Choroid plexus epithelial cell (primary cell): Measurements from ENCODE around the gene SGPP1.

Experiments used
- DNase-seq: peaks from one replicate; pipeline ENCODE4 v3.0.0-alpha.2; 2010; ENCODE audit warnings: low read depth
- H3K4me3 ChIP-seq: 2 replicates; pipeline ENCODE4 v1.5.1; 2011; ENCODE audit warnings: low read depth, mild to moderate bottlenecking, control low read depth, low read length, moderate library complexity
- TF ChIP-seq, protein P1 (sequence below): conservative IDR thresholded peaks from 2 replicates; pipeline ENCODE4 v1.5.1; 2011; ENCODE audit warnings: low read depth, mild to moderate bottlenecking, control low read depth, inconsistent platforms, low read length, moderate library complexity

Gene SGPP1

DNA sequence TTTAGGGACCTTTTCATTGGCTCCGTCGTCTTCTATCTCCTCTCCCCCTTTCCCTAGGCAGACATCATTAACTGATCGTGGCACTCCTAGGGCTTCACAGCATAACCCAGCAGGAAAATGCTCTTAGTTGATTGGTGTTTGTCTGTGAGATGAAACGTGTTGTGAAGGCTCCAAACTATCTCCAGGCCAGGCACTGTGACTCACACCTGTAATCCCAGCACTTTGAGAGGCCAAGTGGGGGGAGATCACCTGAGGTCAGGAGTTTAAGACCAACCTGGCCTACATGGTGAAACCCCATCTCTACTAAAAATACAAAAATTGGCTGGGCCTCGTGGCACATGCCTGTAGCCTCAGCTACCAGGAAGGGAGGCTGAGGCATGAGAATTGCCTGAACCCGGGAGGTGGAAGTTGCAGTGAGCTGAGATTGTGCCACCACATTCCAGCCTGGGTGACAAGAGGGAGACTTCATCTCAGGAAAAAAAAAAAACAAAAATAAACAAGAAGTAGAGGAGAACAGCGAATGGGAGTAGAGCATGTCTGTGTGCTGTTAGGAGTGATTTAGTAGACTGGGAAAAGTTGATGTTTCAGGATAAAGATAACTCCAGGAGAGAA lies 53.9 kb downstream of the SGPP1 start:
- TF ChIP-seq, protein P1, sequence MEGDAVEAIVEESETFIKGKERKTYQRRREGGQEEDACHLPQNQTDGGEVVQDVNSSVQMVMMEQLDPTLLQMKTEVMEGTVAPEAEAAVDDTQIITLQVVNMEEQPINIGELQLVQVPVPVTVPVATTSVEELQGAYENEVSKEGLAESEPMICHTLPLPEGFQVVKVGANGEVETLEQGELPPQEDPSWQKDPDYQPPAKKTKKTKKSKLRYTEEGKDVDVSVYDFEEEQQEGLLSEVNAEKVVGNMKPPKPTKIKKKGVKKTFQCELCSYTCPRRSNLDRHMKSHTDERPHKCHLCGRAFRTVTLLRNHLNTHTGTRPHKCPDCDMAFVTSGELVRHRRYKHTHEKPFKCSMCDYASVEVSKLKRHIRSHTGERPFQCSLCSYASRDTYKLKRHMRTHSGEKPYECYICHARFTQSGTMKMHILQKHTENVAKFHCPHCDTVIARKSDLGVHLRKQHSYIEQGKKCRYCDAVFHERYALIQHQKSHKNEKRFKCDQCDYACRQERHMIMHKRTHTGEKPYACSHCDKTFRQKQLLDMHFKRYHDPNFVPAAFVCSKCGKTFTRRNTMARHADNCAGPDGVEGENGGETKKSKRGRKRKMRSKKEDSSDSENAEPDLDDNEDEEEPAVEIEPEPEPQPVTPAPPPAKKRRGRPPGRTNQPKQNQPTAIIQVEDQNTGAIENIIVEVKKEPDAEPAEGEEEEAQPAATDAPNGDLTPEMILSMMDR = no peak
- DNase-seq = no peak
- H3K4me3 ChIP-seq = no peak overlapping the region

DNA sequence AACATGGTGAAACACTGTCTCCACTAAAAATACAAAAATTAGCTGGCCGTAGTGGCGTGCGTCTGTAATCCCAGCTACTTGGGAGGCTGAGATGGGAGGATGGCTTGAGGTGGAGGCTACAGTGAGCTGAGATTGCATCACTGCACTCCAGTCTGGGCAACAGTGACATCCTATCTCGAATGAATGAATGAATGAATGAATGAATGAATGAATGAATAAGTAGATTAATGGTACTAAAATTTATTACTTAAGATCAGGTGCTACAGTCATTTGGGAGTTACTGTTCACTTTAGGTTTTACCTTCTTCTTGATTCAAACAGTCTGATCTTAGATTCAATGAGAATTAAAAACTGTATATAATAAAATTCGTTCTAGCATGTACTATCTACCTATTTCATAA lies 54.6 kb downstream of the SGPP1 start:
- H3K4me3 ChIP-seq = no peak overlapping the region
- DNase-seq = no peak
- TF ChIP-seq, protein P1 = no peak

DNA sequence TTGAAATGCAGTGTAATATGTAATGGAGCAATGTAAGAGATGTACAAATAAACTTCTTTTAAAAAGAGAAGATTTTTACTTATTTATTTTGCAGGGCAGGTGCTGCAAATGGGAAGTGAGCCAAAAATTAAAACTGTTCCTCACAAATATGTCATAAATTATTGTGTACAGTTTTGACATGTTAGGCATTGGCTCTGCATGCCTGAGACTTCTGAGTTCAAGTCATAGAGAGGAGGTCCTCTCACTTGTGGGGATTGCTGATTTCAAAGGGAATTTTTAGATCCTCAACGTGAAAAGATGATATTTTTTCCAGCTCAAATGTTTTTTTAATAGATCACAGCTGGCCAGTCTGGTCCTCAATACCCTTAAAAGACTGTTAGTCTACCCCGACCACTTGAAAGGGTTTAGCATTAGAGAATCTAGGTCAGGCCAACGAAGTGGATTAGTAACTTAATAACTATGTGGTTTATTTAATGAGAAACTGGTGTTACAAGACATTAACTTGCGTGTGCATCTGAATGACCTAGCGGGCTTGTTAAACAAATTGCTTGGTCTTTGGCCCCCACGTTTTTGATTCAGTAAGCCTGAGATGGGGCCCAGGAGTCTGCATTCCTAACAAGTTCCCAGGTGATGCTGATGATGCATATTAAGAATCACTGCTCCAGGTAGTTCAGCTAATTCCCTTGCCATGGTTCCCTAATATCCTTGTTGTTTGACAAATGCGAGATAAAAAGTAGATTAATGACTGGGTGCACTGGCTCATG lies 55.3 kb downstream of the SGPP1 start:
- TF ChIP-seq, protein P1 = no peak
- H3K4me3 ChIP-seq = no peak overlapping the region
- no peak for DNase-seq

DNA sequence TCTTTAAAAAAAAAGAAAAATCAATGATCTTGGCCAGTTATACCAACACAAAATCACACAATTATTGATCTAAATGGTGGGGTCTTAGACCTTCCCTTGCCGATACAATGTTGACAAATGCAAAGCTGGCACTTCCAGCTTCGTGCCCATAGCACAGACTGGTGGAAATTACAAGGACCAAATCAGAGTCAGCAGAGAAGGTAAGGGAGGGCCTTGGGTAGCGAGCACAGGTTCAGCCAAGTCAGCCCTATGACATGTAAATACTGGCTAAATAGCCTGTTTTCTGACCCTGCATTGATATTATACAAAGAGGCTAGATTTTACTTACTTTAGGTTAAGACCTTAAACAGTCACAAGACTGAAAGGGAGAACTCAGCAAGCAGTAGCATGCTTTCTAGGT lies 55.9 kb downstream of the SGPP1 start:
- no peak overlapping the region for H3K4me3 ChIP-seq
- TF ChIP-seq, protein P1 = no peak
- no peak for DNase-seq

DNA sequence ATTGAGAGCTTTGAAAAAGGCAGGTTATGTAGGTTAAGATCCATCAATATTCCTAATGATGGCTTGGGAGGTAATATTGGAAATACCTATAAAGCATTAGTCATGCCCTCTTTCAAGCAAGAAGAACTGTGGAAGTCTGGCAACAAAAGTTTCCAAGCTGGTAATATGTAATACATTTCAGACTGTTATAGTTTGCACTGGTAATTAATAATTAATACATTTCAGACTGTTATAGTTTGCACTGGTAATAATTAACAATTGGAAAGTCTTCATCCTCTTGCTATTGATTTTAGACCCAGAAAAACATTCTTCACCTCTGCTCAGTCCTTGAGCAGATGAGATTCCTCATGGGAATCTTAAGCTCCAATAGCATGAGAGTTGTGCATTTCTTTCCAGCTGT lies 57.2 kb downstream of the SGPP1 start:
- TF ChIP-seq, protein P1 = no peak
- DNase-seq = no peak
- no peak overlapping the region for H3K4me3 ChIP-seq

DNA sequence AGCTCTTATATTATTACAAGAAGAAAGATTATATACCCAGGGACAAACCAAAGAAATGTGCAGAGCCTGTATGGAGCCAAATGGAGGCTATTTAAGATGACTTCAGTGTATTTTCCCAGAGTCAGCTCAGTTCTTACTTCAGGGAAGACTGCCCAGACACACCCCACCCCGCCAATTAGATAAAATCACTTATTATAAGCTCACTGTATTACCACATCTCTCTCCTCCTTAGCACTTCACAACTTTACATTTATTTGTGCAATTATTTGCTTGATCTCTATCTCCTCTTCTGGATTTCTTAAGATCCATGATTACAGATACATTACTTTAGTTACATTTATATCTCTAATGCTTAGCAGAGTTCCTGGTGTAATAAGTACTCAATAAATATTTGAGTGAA lies 61.5 kb downstream of the SGPP1 start:
- no peak overlapping the region for H3K4me3 ChIP-seq
- DNase-seq = no peak
- TF ChIP-seq, protein P1 = no peak
